Skeletal muscle tissue (tissue), 4 donors: ENCODE data around the gene PRR7. TPM values are rescaled to one million over a fixed set of nuclear protein-coding genes. Genes with fewer than 3 reads are reported as not detected.

Experiments used
- H3K27ac ChIP-seq: one replicate; pipeline ENCODE4 v1.7.0; 2013; ENCODE audit warnings: mild to moderate bottlenecking, low read depth, low read length, inconsistent platforms
- H3K27me3 ChIP-seq, 3 donors: one replicate each; pipeline ENCODE4 v1.7.0; 2013; ENCODE audit warnings: low read length in 3 of 3; ENCODE audit not compliant: control insufficient read depth in 3 of 3, insufficient read depth in 3 of 3
- H3K36me3 ChIP-seq, 3 donors: one replicate each; pipeline ENCODE4 v1.7.0; 2013; ENCODE audit warnings: low read length in 3 of 3; ENCODE audit not compliant: control insufficient read depth in 3 of 3, insufficient read depth in 3 of 3
- H3K4me1 ChIP-seq, 3 donors: one replicate each; pipeline ENCODE4 v1.7.0; 2013; ENCODE audit warnings: low read length in 3 of 3, mild to moderate bottlenecking in 3 of 3; ENCODE audit not compliant: control insufficient read depth in 3 of 3, insufficient read depth in 3 of 3
- H3K4me3 ChIP-seq, 3 donors: one replicate each; pipeline ENCODE4 v1.7.0; 2013; ENCODE audit warnings: low read length in 3 of 3
- H3K9ac ChIP-seq, 3 donors: one replicate each; pipeline ENCODE4 v1.7.0; 2013; ENCODE audit warnings: low read length in 3 of 3, mild to moderate bottlenecking in 3 of 3, moderate library complexity in 2 of 3, low read depth in 1 of 3
- H3K9me3 ChIP-seq, 3 donors: one replicate each; pipeline ENCODE4 v1.7.0; 2013; ENCODE audit warnings: low read length in 3 of 3; ENCODE audit not compliant: control insufficient read depth in 3 of 3
- total RNA-seq: library from RNA; depleted of rRNA; stranded (reverse); fragments of >200 nt; gene quantifications from one replicate; pipeline ENCODE4 v1.2.3, GENCODE V29; 2014
- donor health status: Osteomylitis.

The PRR7 gene
- total RNA-seq, 1 donor from 2014 or later: 0.52 TPM

DNA sequence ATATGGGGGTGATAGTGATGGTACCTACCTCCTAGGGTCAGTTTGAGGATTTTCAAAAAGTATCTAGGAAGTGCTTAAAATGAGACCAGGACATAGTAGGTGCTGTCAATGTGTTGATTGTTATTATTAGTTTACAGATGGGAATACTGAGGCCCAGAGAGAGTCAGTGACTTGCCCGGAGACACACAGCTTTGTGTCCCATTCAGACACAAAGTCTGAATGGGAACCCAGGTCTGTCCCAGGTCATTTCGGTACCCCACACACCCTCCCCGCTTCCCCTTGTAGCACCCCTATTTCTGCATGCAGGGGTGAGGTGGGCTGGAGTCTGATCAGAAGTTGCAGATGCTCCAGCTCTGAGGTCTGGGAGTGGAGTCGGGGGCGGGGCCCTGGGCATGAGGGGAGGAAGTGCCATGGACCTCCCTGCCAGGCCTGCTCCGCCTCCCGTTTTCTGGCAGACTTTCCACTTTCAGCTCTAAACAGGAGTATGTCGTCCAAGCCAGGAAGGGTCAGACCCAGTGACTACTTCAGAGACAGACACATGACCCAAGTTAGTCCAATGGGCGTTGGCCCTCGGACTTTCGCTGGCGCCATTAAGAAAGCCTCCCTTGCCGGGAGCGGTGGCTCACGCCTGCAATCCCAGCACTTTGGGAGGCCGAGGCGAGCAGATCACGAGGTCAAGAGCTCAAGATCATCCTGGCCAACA is 30.1 kb downstream of the PRR7 start:
- Histone ChIP-seq H3K4me1 (peaks cover 29 to 38% (median 33%) of the 10 kb centered on the region in 3 donors), H3K27me3 (peaks cover 0 to 6% (median 0%) of the 10 kb centered on the region in 3 donors), H3K9me3 (no peaks in the 10 kb centered on the region), H3K36me3 (peaks cover 0 to 1% (median under 1%) of the 10 kb centered on the region in 3 donors), H3K9ac (no peak overlapping the region), H3K4me3 (no peak overlapping the region), H3K27ac (no peak overlapping the region)

- peak overlapping the region in 1 of 3 donors; percentile 16 for H3K9ac ChIP-seq
- H3K9me3 ChIP-seq: no peaks in the 10 kb centered on the region
- H3K27me3 ChIP-seq: peaks cover 0 to 6% (median 0%) of the 10 kb centered on the region in 3 donors
- no peak overlapping the region for H3K4me3 ChIP-seq
- H3K4me1 ChIP-seq: peaks cover 20 to 31% (median 28%) of the 10 kb centered on the region in 3 donors
- H3K36me3 ChIP-seq: peaks cover under 1 to 3% (median 2%) of the 10 kb centered on the region in 3 donors
- H3K27ac ChIP-seq: no peak overlapping the region
Measured at GRCh38 chr5:177477701-177478477, 31.3 kb downstream of the PRR7 start.

GRCh38 chr5:177478711-177479646 is 32.4 kb downstream of the PRR7 start:
- Histone ChIP-seq H3K4me3 (peak overlapping the region in 2 of 3 donors; percentile 33 to 52), H3K9ac (peak overlapping the region; percentile 19 to 70 (median 69)), H3K4me1 (peaks cover 27 to 36% (median 30%) of the 10 kb centered on the region in 3 donors), H3K27me3 (peaks cover 0 to 6% (median 0%) of the 10 kb centered on the region in 3 donors), H3K9me3 (no peaks in the 10 kb centered on the region), H3K27ac (peak overlapping the region; percentile 77), H3K36me3 (peaks cover 8 to 14% (median 11%) of the 10 kb centered on the region in 3 donors)

GRCh38 chr5:177479774-177480173 is 33.2 kb downstream of the PRR7 start:
- no peaks in the 10 kb centered on the region for H3K9me3 ChIP-seq
- H3K27ac ChIP-seq: peak overlapping the region; percentile 77
- peak overlapping the region; percentile 19 to 70 (median 69) for H3K9ac ChIP-seq
- H3K4me1 ChIP-seq: peaks cover 34 to 44% (median 34%) of the 10 kb centered on the region in 3 donors
- H3K4me3 ChIP-seq: peak overlapping the region in 1 of 3 donors; percentile 13
- H3K27me3 ChIP-seq: peaks cover 0 to 1% (median 0%) of the 10 kb centered on the region in 3 donors
- H3K36me3 ChIP-seq: peaks cover 9 to 17% (median 16%) of the 10 kb centered on the region in 3 donors

DNA sequence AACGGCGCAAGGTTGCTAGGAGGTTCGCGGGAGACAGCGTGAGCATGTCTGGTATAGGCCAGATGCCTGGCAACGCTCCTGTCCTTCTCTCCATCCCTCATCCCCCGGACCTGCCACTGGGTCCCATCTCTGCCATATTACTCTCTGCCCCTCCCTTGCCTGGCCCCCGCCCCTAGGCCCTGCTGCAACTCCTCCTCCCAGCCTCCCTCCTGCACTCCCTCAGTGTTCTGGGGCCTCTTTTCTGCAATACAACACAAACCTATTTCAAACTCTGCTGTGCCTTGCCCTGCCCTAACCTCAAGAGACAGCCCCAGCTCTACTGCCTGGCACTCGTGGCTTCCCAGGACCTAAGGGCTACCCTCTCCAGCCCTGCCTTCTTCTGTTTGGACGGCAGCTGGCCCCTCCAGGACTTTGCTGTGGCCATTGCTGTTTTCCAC is 35.8 kb downstream of the PRR7 start:
- Histone ChIP-seq H3K9ac (no peak overlapping the region), H3K4me3 (no peak overlapping the region), H3K36me3 (peaks cover 22 to 26% (median 25%) of the 10 kb centered on the region in 3 donors), H3K4me1 (peaks cover 47 to 59% (median 49%) of the 10 kb centered on the region in 3 donors), H3K9me3 (no peaks in the 10 kb centered on the region), H3K27ac (no peak overlapping the region), H3K27me3 (no peaks in the 10 kb centered on the region)

DNA sequence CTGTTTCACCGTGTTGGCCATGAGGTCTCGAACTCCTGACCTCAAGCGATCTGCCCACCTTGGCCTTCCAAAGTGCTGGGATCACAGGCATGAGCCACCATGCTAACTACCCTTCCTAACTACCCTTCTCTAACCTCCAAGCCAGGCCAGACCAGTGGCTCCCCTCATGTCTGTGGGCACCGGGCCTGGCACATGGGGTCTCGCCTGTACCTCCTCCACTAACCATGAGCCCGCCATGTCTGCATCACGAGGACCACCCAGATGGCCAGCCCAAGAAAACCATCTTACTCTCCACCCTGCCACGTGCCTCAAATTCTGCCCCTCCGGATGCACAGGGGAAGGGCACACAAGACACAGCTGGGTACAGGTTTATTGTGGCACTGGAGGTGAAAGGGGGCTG is 36.4 kb downstream of the PRR7 start:
- Histone ChIP-seq H3K27me3 (no peaks in the 10 kb centered on the region), H3K4me1 (peaks cover 43 to 56% (median 49%) of the 10 kb centered on the region in 3 donors), H3K9ac (no peak overlapping the region), H3K9me3 (no peaks in the 10 kb centered on the region), H3K4me3 (no peak overlapping the region), H3K27ac (no peak overlapping the region), H3K36me3 (peaks cover 29 to 33% (median 32%) of the 10 kb centered on the region in 3 donors)

- peak overlapping the region; percentile 12 for H3K27ac ChIP-seq
- H3K27me3 ChIP-seq: no peaks in the 10 kb centered on the region
- H3K9me3 ChIP-seq: no peaks in the 10 kb centered on the region
- peaks cover 34 to 46% (median 42%) of the 10 kb centered on the region in 3 donors for H3K4me1 ChIP-seq
- H3K9ac ChIP-seq: peak overlapping the region in 1 of 3 donors; percentile 75
- H3K36me3 ChIP-seq: peaks cover 35 to 42% (median 41%) of the 10 kb centered on the region in 3 donors
- H3K4me3 ChIP-seq: peak overlapping the region in 2 of 3 donors; percentile 6 to 9
Measured at GRCh38 chr5:177483994-177484901, 37.6 kb downstream of the PRR7 start.

GRCh38 chr5:177484902-177485549 is 38.4 kb downstream of the PRR7 start:
- Histone ChIP-seq H3K4me1 (peaks cover 27 to 41% (median 36%) of the 10 kb centered on the region in 3 donors), H3K9me3 (no peaks in the 10 kb centered on the region), H3K27me3 (no peaks in the 10 kb centered on the region), H3K9ac (peak overlapping the region in 1 of 3 donors; percentile 75), H3K36me3 (peaks cover 40 to 48% (median 47%) of the 10 kb centered on the region in 3 donors), H3K4me3 (peak overlapping the region in 1 of 3 donors; percentile 29), H3K27ac (peak overlapping the region; percentile 9)
